ENCODE results near the gene PRMT3.
"Not testable (repeated sequence)": the region's sequence is repeated elsewhere in the genome, so short reads cannot be mapped to it uniquely, and the experiment has no call there.

DNA sequence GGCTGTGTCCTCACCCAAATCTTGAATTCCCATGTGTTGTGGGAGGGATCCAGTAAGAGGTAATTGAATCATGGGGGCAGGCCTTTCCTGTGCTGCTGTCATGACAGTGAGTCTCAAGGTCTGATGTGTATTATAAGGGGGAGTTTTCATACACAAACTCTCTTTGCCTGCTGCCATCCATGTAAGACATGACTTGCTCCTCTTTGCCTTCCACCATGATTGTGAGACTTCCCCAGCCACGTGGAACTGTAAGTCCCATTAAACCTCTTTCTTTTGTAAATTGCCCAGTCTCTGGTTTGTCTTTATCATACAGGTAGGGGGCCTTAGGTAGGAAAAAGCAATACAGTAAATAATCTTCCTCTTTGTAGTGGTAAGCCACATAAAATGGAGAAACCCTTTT lies 96.9 kb downstream of the PRMT3 start:
- not testable (repeated sequence) for TF ChIP-seq CTCF, POLR2A (IDR thresholded peaks at IDR 0.05)
